Epithelial cell of prostate (primary cell): ENCODE data around the gene DHRSX.
A peak's percentile ranks its signal among the peaks of the same experiment; 100 is the strongest.
"Not testable (repeated sequence)": the region's sequence is repeated elsewhere in the genome, so short reads cannot be mapped to it uniquely, and the experiment has no call there.

ENCODE experiments used
- DNase-seq: peaks from one replicate; pipeline ENCODE4 v3.0.0-alpha.2; 2011; ENCODE audit warnings: low read depth, low spot score
- H3K27ac ChIP-seq: fragments of 450-650 bp; 2 replicates; pipeline ENCODE4 v1.5.1; 2017; ENCODE audit warnings: mild to moderate bottlenecking

DHRSX gene

GRCh38 chrX:2406891-2407518 is 93.8 kb downstream of the DHRSX start:
- DNase-seq, result no peak
- no peak overlapping the region for H3K27ac ChIP-seq

- no peak overlapping the region for H3K27ac ChIP-seq
- no peak for DNase-seq
These were observed 96.0 kb downstream of the DHRSX start for GRCh38 chrX:2404776-2405175.

GRCh38 chrX:2402361-2402690 is 98.5 kb downstream of the DHRSX start:
- peak overlapping the region; percentile 84 for H3K27ac ChIP-seq
- no peak for DNase-seq

GRCh38 chrX:2401590-2402360 is 99.0 kb downstream of the DHRSX start:
- peak; percentile 52 for DNase-seq
- H3K27ac ChIP-seq, result peak overlapping the region; percentile 84

- peak overlapping the region; percentile 84 for H3K27ac ChIP-seq
- peak; percentile 56 for DNase-seq
These were observed 99.6 kb downstream of the DHRSX start for GRCh38 chrX:2401201-2401589.

- DNase-seq, result no peak
- H3K27ac ChIP-seq, result no peak overlapping the region
These were observed 102.6 kb downstream of the DHRSX start for GRCh38 chrX:2398064-2398656.

GRCh38 chrX:2397229-2398063 is 103.3 kb downstream of the DHRSX start:
- no peak for DNase-seq
- no peak overlapping the region for H3K27ac ChIP-seq

- no peak for DNase-seq
- no peak overlapping the region for H3K27ac ChIP-seq
These were observed 105.3 kb downstream of the DHRSX start for GRCh38 chrX:2395261-2395992.

- peak overlapping the region; percentile 46 for H3K27ac ChIP-seq
- peak; percentile 67 for DNase-seq
These were observed 108.7 kb downstream of the DHRSX start for GRCh38 chrX:2391869-2392606.

- H3K27ac ChIP-seq, result no peak overlapping the region
- DNase-seq, result no peak
These were observed 110.0 kb downstream of the DHRSX start for GRCh38 chrX:2390754-2391153.

- H3K27ac ChIP-seq, DNase-seq: not testable (repeated sequence)
These were observed 111.0 kb downstream of the DHRSX start for GRCh38 chrX:2389731-2390130.

- no peak overlapping the region for H3K27ac ChIP-seq
- DNase-seq, result no peak
These were observed 111.5 kb downstream of the DHRSX start for GRCh38 chrX:2389324-2389723.

GRCh38 chrX:2388669-2389068 is 112.1 kb downstream of the DHRSX start:
- no peak overlapping the region for H3K27ac ChIP-seq
- no peak for DNase-seq

GRCh38 chrX:2387614-2388239 is 113.0 kb downstream of the DHRSX start:
- H3K27ac ChIP-seq, result no peak overlapping the region
- DNase-seq, result no peak

- DNase-seq, result peak; percentile 48
- no peak overlapping the region for H3K27ac ChIP-seq
These were observed 115.6 kb downstream of the DHRSX start for GRCh38 chrX:2385224-2385623.

GRCh38 chrX:2384486-2384885 is 116.3 kb downstream of the DHRSX start:
- H3K27ac ChIP-seq, result no peak overlapping the region
- no peak for DNase-seq

GRCh38 chrX:2383735-2384134 is 117.0 kb downstream of the DHRSX start:
- peak; percentile 40 for DNase-seq
- no peak overlapping the region for H3K27ac ChIP-seq

- no peak overlapping the region for H3K27ac ChIP-seq
- DNase-seq, result no peak
These were observed 117.6 kb downstream of the DHRSX start for GRCh38 chrX:2383144-2383543.

- not testable (repeated sequence) for DNase-seq, H3K27ac ChIP-seq
These were observed 118.2 kb downstream of the DHRSX start for GRCh38 chrX:2382433-2383048.
